Activated naive CD4-positive, alpha-beta T cell treated with anti-CD3 and anti-CD28 coated beads, Interleukin-2, amount 50 U/mL, for 72 hours (primary cell): Measurements from ENCODE around the gene CAV2. TPM values are rescaled to one million over a fixed set of nuclear protein-coding genes. Genes with fewer than 3 reads are reported as not detected.
A peak's percentile ranks its signal among the peaks of the same experiment; 100 is the strongest.
"Not testable (repeated sequence)": the region's sequence is repeated elsewhere in the genome, so short reads cannot be mapped to it uniquely, and the experiment has no call there.

ENCODE experiments used
- ATAC-seq, 2 donors: fragments of 150-1000 bp; cut with Tn5 transposase; 2 replicates each; pipeline ENCODE4 v1.10.0; 2021; ENCODE audit warnings: mild to moderate bottlenecking in 2 of 2, moderate library complexity in 2 of 2
- DNase-seq, 2 donors: peaks; one replicate each; pipeline ENCODE4 v3.0.0; 2021 to 2022; ENCODE audit warnings: low spot score in 2 of 2
- H3K27ac Mint-ChIP-seq, 2 donors: one replicate each; pipeline ENCODE4 v1.8.0; 2022; ENCODE audit warnings: mild to moderate bottlenecking in 2 of 2, mixed read lengths in 2 of 2
- H3K36me3 Mint-ChIP-seq, 2 donors: one replicate each; pipeline ENCODE4 v1.8.0; 2022; ENCODE audit warnings: mixed read lengths in 2 of 2
- H3K9me3 Mint-ChIP-seq, 2 donors: one replicate each; pipeline ENCODE4 v1.8.0; 2022; ENCODE audit warnings: mixed read lengths in 2 of 2
- total RNA-seq, 2 donors: library from RNA; stranded (reverse); gene quantifications; one replicate each; pipeline ENCODE4 v1.2.3, GENCODE V29; 2022

Gene CAV2
- under 1 TPM in 1 of 2 donors, not detected in 1; 0.12 TPM for total RNA-seq

- no peaks in the 10 kb centered on the region for H3K9me3 Mint-ChIP-seq
- ATAC-seq, result peak in 1 of 2 donors; percentile 43
- peaks cover 4 to 8% of the 10 kb centered on the region in 2 donors for H3K36me3 Mint-ChIP-seq
- no peak within 1 kb of the TSS for H3K27ac Mint-ChIP-seq
- DNase-seq, result no peak
These were observed at the start of gene CAV2 for GRCh38 chr7:116499168-116500077. Gene CAV2, plus strand, starts transcription at chr7:116499738. Its CDS starts 44 bp downstream, at chr7:116499782.

- ATAC-seq (no peak), DNase-seq (no peak)
- Mint-ChIP-seq H3K36me3 (no peaks in the 10 kb centered on the region), H3K9me3 (no peaks in the 10 kb centered on the region), H3K27ac (no peak overlapping the region)
These were observed 49.6 kb upstream of the CAV2 start for GRCh38 chr7:116449950-116450349.

GRCh38 chr7:116451957-116452729, 47.4 kb upstream of the CAV2 start:
- ATAC-seq (no peak), DNase-seq (no peak)
- H3K36me3 Mint-ChIP-seq, result no peaks in the 10 kb centered on the region
- no peaks in the 10 kb centered on the region for H3K9me3 Mint-ChIP-seq
- no peak overlapping the region for H3K27ac Mint-ChIP-seq

- DNase-seq, result no peak
- ATAC-seq, result no peak
- no peaks in the 10 kb centered on the region for H3K9me3 Mint-ChIP-seq
- H3K27ac Mint-ChIP-seq, result no peak overlapping the region
- no peaks in the 10 kb centered on the region for H3K36me3 Mint-ChIP-seq
These were observed 45.2 kb upstream of the CAV2 start for GRCh38 chr7:116454377-116454776.

GRCh38 chr7:116455009-116455408, 44.5 kb upstream of the CAV2 start:
- no peak for DNase-seq
- Mint-ChIP-seq H3K9me3 (no peaks in the 10 kb centered on the region), H3K36me3 (no peaks in the 10 kb centered on the region), H3K27ac (no peak overlapping the region)
- ATAC-seq, result no peak

- ATAC-seq, result no peak
- no peaks in the 10 kb centered on the region for H3K9me3 Mint-ChIP-seq
- no peak overlapping the region for H3K27ac Mint-ChIP-seq
- no peak for DNase-seq
- no peaks in the 10 kb centered on the region for H3K36me3 Mint-ChIP-seq
These were observed 44.0 kb upstream of the CAV2 start for GRCh38 chr7:116455499-116455898.

- ATAC-seq, result no peak
- no peak for DNase-seq
- Mint-ChIP-seq H3K27ac (no peak overlapping the region), H3K9me3 (no peaks in the 10 kb centered on the region), H3K36me3 (no peaks in the 10 kb centered on the region)
These were observed 38.0 kb upstream of the CAV2 start for GRCh38 chr7:116461500-116461899.

GRCh38 chr7:116463956-116464355, 35.6 kb upstream of the CAV2 start:
- H3K36me3 Mint-ChIP-seq, result no peaks in the 10 kb centered on the region
- H3K27ac Mint-ChIP-seq, result no peak overlapping the region
- H3K9me3 Mint-ChIP-seq, result no peaks in the 10 kb centered on the region
- DNase-seq, result no peak
- ATAC-seq, result no peak

- DNase-seq, result no peak
- H3K9me3 Mint-ChIP-seq, result no peaks in the 10 kb centered on the region
- no peak overlapping the region for H3K27ac Mint-ChIP-seq
- no peaks in the 10 kb centered on the region for H3K36me3 Mint-ChIP-seq
- ATAC-seq, result no peak
These were observed 35.2 kb upstream of the CAV2 start for GRCh38 chr7:116464375-116464774.

GRCh38 chr7:116465125-116465524, 34.4 kb upstream of the CAV2 start:
- Mint-ChIP-seq H3K9me3 (no peaks in the 10 kb centered on the region), H3K27ac (no peak overlapping the region), H3K36me3 (no peaks in the 10 kb centered on the region)
- no peak for ATAC-seq
- DNase-seq, result no peak

GRCh38 chr7:116468534-116468933, 31.0 kb upstream of the CAV2 start:
- Mint-ChIP-seq H3K9me3 (no peaks in the 10 kb centered on the region), H3K36me3 (no peaks in the 10 kb centered on the region), H3K27ac (no peak overlapping the region)
- DNase-seq, result no peak
- no peak for ATAC-seq

GRCh38 chr7:116477625-116478024, 21.9 kb upstream of the CAV2 start:
- DNase-seq (no peak), ATAC-seq (no peak)
- Mint-ChIP-seq H3K27ac (no peak overlapping the region), H3K36me3 (peaks cover 7 to 9% of the 10 kb centered on the region in 2 donors), H3K9me3 (peaks cover 5% of the 10 kb centered on the region in 2 donors)

GRCh38 chr7:116478834-116479233, 20.7 kb upstream of the CAV2 start:
- H3K27ac Mint-ChIP-seq, result no peak overlapping the region
- ATAC-seq, result no peak
- no peak for DNase-seq
- H3K36me3 Mint-ChIP-seq, result peaks cover 7 to 9% of the 10 kb centered on the region in 2 donors
- peaks cover 5% of the 10 kb centered on the region in 2 donors for H3K9me3 Mint-ChIP-seq

- H3K27ac Mint-ChIP-seq, result no peak overlapping the region
- DNase-seq, result no peak
- H3K9me3 Mint-ChIP-seq, result no peaks in the 10 kb centered on the region
- ATAC-seq, result no peak
- no peaks in the 10 kb centered on the region for H3K36me3 Mint-ChIP-seq
These were observed 16.1 kb upstream of the CAV2 start for GRCh38 chr7:116483271-116483942.

GRCh38 chr7:116484389-116484788, 15.1 kb upstream of the CAV2 start:
- not testable (repeated sequence) for H3K9me3 Mint-ChIP-seq, H3K36me3 Mint-ChIP-seq, H3K27ac Mint-ChIP-seq, DNase-seq, ATAC-seq

GRCh38 chr7:116487907-116488521, 11.5 kb upstream of the CAV2 start:
- no peaks in the 10 kb centered on the region for H3K36me3 Mint-ChIP-seq
- H3K27ac Mint-ChIP-seq, result no peak overlapping the region
- ATAC-seq (no peak), DNase-seq (no peak)
- H3K9me3 Mint-ChIP-seq, result no peaks in the 10 kb centered on the region

- Mint-ChIP-seq H3K27ac (no peak overlapping the region), H3K9me3 (no peaks in the 10 kb centered on the region), H3K36me3 (no peaks in the 10 kb centered on the region)
- ATAC-seq, result no peak
- DNase-seq, result no peak
These were observed 9.2 kb upstream of the CAV2 start for GRCh38 chr7:116490351-116490750.
